ENCODE data around the gene LMX1A. TPM values are rescaled to one million over a fixed set of nuclear protein-coding genes. Genes with fewer than 3 reads are reported as not detected.

The LMX1A gene
- not detected for polyA plus RNA-seq (2013, experiment 1 of 2)
- not detected for polyA plus RNA-seq (2013, experiment 2 of 2)

- Histone ChIP-seq H2BK15ac (ENCODE audit: low read depth, poor library complexity, severe bottlenecking) (no peak within 1 kb of the TSS), H4K8ac (ENCODE audit: low read length) (no peak within 1 kb of the TSS)
- 1% methylated on average over 58 of the region's 88 CpGs for WGBS
Measured at GRCh38 chr1:165355977-165356811, at the start of gene LMX1A. Gene LMX1A, minus strand, starts transcription at chr1:165356715. Its CDS starts 1,156 bp downstream, at chr1:165355559.

DNA sequence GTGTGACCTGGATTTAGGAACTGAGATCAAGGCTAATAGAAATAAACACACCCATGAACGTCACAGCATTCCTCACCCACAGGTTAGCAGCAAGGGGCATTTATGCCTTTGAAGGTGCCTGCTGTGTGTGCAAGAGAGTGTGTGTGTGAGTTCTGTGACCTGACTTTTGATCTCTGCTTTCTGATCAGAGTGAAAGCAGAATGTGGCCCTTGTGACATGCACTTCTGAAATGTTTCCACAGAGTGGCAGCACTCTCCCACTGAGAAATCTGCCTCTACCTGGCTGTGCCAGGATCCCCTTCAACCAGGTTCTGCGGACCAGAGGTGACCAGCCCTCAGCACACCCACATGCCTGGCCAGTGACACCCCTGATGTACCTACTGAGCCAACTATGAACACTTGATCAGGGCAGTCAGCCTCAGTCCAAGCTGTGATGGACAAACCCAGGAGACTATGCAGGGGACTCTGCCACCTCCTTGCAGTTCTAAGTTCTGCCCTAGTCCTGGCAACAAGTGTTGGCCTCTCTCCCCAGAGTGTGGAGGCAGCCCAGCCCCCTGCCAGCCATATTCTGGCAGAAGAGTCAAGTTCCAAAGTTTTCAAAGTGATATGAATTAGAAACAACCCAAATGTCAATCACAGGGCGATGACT, 47.4 kb upstream of the LMX1A start:
- H2AFZ ChIP-seq (ENCODE audit: low read depth, low read length): no peak overlapping the region
- no peaks in the 10 kb centered on the region for H3K36me3 ChIP-seq (ENCODE audit: control insufficient read depth in 1 of 2, insufficient read depth in 2 of 2, low read depth in 1 of 2, low read length in 2 of 2)
- H3K4me3 ChIP-seq (ENCODE audit: insufficient read depth in 1 of 2, low read depth in 1 of 2, low read length in 2 of 2): no peak overlapping the region
- H2BK5ac ChIP-seq (ENCODE audit: low read depth, low read length, poor library complexity, severe bottlenecking): no peak overlapping the region
- H3K4ac ChIP-seq (ENCODE audit: low read depth in 1 of 2, low read length in 2 of 2): no peak overlapping the region
- no peaks in the 10 kb centered on the region for H3K4me1 ChIP-seq (ENCODE audit: control insufficient read depth, insufficient read depth, low read depth, low read length)
- H3K27ac ChIP-seq (ENCODE audit: low read length, poor library complexity, severe bottlenecking): no peak overlapping the region
- no peak overlapping the region for H2BK15ac ChIP-seq (ENCODE audit: low read depth, poor library complexity, severe bottlenecking)
- 7% methylated on average over 1 of the region's 3 CpGs for WGBS
- H2AK5ac ChIP-seq (ENCODE audit: low read length, severe bottlenecking): no peak overlapping the region
- peak; percentile 21 for DNase-seq
- no peak overlapping the region for H3K9ac ChIP-seq (ENCODE audit: low read length)
- no peak overlapping the region for H3K18ac ChIP-seq (ENCODE audit: low read depth in 1 of 2, low read length in 2 of 2)
- no peak overlapping the region for H3K4me2 ChIP-seq (ENCODE audit: low read length, poor library complexity, severe bottlenecking)
- H3K27me3 ChIP-seq (ENCODE audit: control insufficient read depth in 1 of 2, insufficient read depth in 1 of 2, low read length in 2 of 2): peaks cover 21 to 47% of the 10 kb centered on the region in 2 experiments
- no peak overlapping the region for H2BK12ac ChIP-seq (ENCODE audit: low read length in 2 of 2)
- H3K14ac ChIP-seq (ENCODE audit: low read length in 2 of 2): no peak overlapping the region
- no peak overlapping the region for H2BK120ac ChIP-seq (ENCODE audit: low read depth, low read length)
- H4K8ac ChIP-seq (ENCODE audit: low read length): no peak overlapping the region
- H4K91ac ChIP-seq (ENCODE audit: low read length): no peak overlapping the region
- no peak overlapping the region for H3K23ac ChIP-seq (ENCODE audit: low read length in 2 of 2)
- no peaks in the 10 kb centered on the region for H3K79me1 ChIP-seq (replicated peaks; ENCODE audit: low read length, poor library complexity, severe bottlenecking)
- no peaks in the 10 kb centered on the region for H3K9me3 ChIP-seq (ENCODE audit: control insufficient read depth, low read length)

More at GRCh38 chr1:165355977-165356811, at the start of gene LMX1A:
- no peak within 1 kb of the TSS for H2BK120ac ChIP-seq (ENCODE audit: low read depth, low read length)
- no peak for DNase-seq
- H3K79me1 ChIP-seq (replicated peaks; ENCODE audit: low read length, poor library complexity, severe bottlenecking): no peaks in the 10 kb centered on the region
- H3K4me2 ChIP-seq (ENCODE audit: low read length, poor library complexity, severe bottlenecking): peak within 1 kb of the TSS; percentile 48
- H4K91ac ChIP-seq (ENCODE audit: low read length): no peak within 1 kb of the TSS
- no peak within 1 kb of the TSS for H3K18ac ChIP-seq (ENCODE audit: low read depth in 1 of 2, low read length in 2 of 2)
- peak within 1 kb of the TSS; percentile 49 for H3K9ac ChIP-seq (ENCODE audit: low read length)
- no peak within 1 kb of the TSS for H3K14ac ChIP-seq (ENCODE audit: low read length in 2 of 2)
- no peak within 1 kb of the TSS for H3K4ac ChIP-seq (ENCODE audit: low read depth in 1 of 2, low read length in 2 of 2)
- no peaks in the 10 kb centered on the region for H3K36me3 ChIP-seq (ENCODE audit: control insufficient read depth in 1 of 2, insufficient read depth in 2 of 2, low read depth in 1 of 2, low read length in 2 of 2)
- no peaks in the 10 kb centered on the region for H3K9me3 ChIP-seq (ENCODE audit: control insufficient read depth, low read length)
- H3K27me3 ChIP-seq (ENCODE audit: control insufficient read depth in 1 of 2, insufficient read depth in 1 of 2, low read length in 2 of 2): peaks cover 58 to 84% of the 10 kb centered on the region in 2 experiments
- no peak within 1 kb of the TSS for H3K27ac ChIP-seq (ENCODE audit: low read length, poor library complexity, severe bottlenecking)
- no peak within 1 kb of the TSS for H2BK12ac ChIP-seq (ENCODE audit: low read length in 2 of 2)
- peak within 1 kb of the TSS; percentile 47 for H2AFZ ChIP-seq (ENCODE audit: low read depth, low read length)
- H2BK5ac ChIP-seq (ENCODE audit: low read depth, low read length, poor library complexity, severe bottlenecking): no peak within 1 kb of the TSS
- H3K4me1 ChIP-seq (ENCODE audit: control insufficient read depth, insufficient read depth, low read depth, low read length): peaks cover 16% of the 10 kb centered on the region
- H3K4me3 ChIP-seq (ENCODE audit: insufficient read depth in 1 of 2, low read depth in 1 of 2, low read length in 2 of 2): peak within 1 kb of the TSS in 1 of 2 experiments; percentile 73
- H3K23ac ChIP-seq (ENCODE audit: low read length in 2 of 2): no peak within 1 kb of the TSS
- H2AK5ac ChIP-seq (ENCODE audit: low read length, severe bottlenecking): no peak within 1 kb of the TSS

- Histone ChIP-seq H4K91ac (ENCODE audit: low read length) (no peak overlapping the region), H3K23ac (ENCODE audit: low read length in 2 of 2) (no peak overlapping the region), H4K8ac (ENCODE audit: low read length) (no peak overlapping the region), H2AK5ac (ENCODE audit: low read length, severe bottlenecking) (no peak overlapping the region), H3K4me3 (ENCODE audit: insufficient read depth in 1 of 2, low read depth in 1 of 2, low read length in 2 of 2) (no peak overlapping the region), H3K9me3 (ENCODE audit: control insufficient read depth, low read length) (no peaks in the 10 kb centered on the region), H3K27me3 (ENCODE audit: control insufficient read depth in 1 of 2, insufficient read depth in 1 of 2, low read length in 2 of 2) (peaks cover 24 to 43% of the 10 kb centered on the region in 2 experiments), H3K79me1 (replicated peaks; ENCODE audit: low read length, poor library complexity, severe bottlenecking) (no peaks in the 10 kb centered on the region), H2BK5ac (ENCODE audit: low read depth, low read length, poor library complexity, severe bottlenecking) (no peak overlapping the region), H3K27ac (ENCODE audit: low read length, poor library complexity, severe bottlenecking) (no peak overlapping the region), H3K4me2 (ENCODE audit: low read length, poor library complexity, severe bottlenecking) (no peak overlapping the region), H3K4ac (ENCODE audit: low read depth in 1 of 2, low read length in 2 of 2) (no peak overlapping the region), H3K18ac (ENCODE audit: low read depth in 1 of 2, low read length in 2 of 2) (no peak overlapping the region), H3K4me1 (ENCODE audit: control insufficient read depth, insufficient read depth, low read depth, low read length) (no peaks in the 10 kb centered on the region), H2BK12ac (ENCODE audit: low read length in 2 of 2) (no peak overlapping the region), H3K36me3 (ENCODE audit: control insufficient read depth in 1 of 2, insufficient read depth in 2 of 2, low read depth in 1 of 2, low read length in 2 of 2) (no peaks in the 10 kb centered on the region), H2BK15ac (ENCODE audit: low read depth, poor library complexity, severe bottlenecking) (no peak overlapping the region), H2AFZ (ENCODE audit: low read depth, low read length) (no peak overlapping the region), H2BK120ac (ENCODE audit: low read depth, low read length) (no peak overlapping the region), H3K9ac (ENCODE audit: low read length) (no peak overlapping the region), H3K14ac (ENCODE audit: low read length in 2 of 2) (peak overlapping the region in 1 of 2 experiments; percentile 19)
- 82% methylated on average over 4 of the region's 4 CpGs for WGBS
- DNase-seq: no peak
Measured at GRCh38 chr1:165402517-165403111, 46.1 kb upstream of the LMX1A start.

DNA sequence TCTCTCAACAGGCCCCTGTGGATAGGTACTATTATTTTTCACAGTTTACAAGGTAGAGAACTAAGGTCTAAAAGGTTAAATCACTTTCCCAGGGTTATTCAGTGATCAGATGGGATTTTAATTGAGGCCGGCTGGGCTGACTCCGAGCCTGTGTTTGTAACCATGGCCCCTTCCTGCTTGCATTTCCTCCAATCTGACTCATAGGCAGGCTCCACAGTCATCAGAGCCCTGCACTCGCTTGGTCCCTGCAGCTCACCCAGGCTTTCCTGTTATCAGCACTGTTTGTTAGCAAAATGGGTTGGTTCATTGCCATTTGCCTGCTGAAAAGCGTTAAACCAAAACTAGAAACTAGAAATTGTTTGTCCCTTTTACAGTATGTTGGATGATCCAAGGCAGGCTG, 41.4 kb upstream of the LMX1A start:
- Histone ChIP-seq H3K27ac (ENCODE audit: low read length, poor library complexity, severe bottlenecking) (no peak overlapping the region), H3K4me2 (ENCODE audit: low read length, poor library complexity, severe bottlenecking) (no peak overlapping the region), H2BK5ac (ENCODE audit: low read depth, low read length, poor library complexity, severe bottlenecking) (no peak overlapping the region), H3K4me1 (ENCODE audit: control insufficient read depth, insufficient read depth, low read depth, low read length) (no peaks in the 10 kb centered on the region), H3K4ac (ENCODE audit: low read depth in 1 of 2, low read length in 2 of 2) (no peak overlapping the region), H2AFZ (ENCODE audit: low read depth, low read length) (no peak overlapping the region), H2AK5ac (ENCODE audit: low read length, severe bottlenecking) (no peak overlapping the region), H3K18ac (ENCODE audit: low read depth in 1 of 2, low read length in 2 of 2) (no peak overlapping the region), H3K4me3 (ENCODE audit: insufficient read depth in 1 of 2, low read depth in 1 of 2, low read length in 2 of 2) (peak overlapping the region in 1 of 2 experiments; percentile 17), H2BK120ac (ENCODE audit: low read depth, low read length) (no peak overlapping the region), H3K14ac (ENCODE audit: low read length in 2 of 2) (no peak overlapping the region), H4K91ac (ENCODE audit: low read length) (no peak overlapping the region), H2BK15ac (ENCODE audit: low read depth, poor library complexity, severe bottlenecking) (no peak overlapping the region), H3K79me1 (replicated peaks; ENCODE audit: low read length, poor library complexity, severe bottlenecking) (no peaks in the 10 kb centered on the region), H3K9ac (ENCODE audit: low read length) (peak overlapping the region; percentile 63), H3K23ac (ENCODE audit: low read length in 2 of 2) (no peak overlapping the region), H3K36me3 (ENCODE audit: control insufficient read depth in 1 of 2, insufficient read depth in 2 of 2, low read depth in 1 of 2, low read length in 2 of 2) (no peaks in the 10 kb centered on the region), H3K27me3 (ENCODE audit: control insufficient read depth in 1 of 2, insufficient read depth in 1 of 2, low read length in 2 of 2) (peaks cover 43% of the 10 kb centered on the region in 2 experiments), H3K9me3 (ENCODE audit: control insufficient read depth, low read length) (no peaks in the 10 kb centered on the region), H2BK12ac (ENCODE audit: low read length in 2 of 2) (no peak overlapping the region), H4K8ac (ENCODE audit: low read length) (no peak overlapping the region)
- DNase-seq: peak; percentile 67
- 0% methylated on average over 4 of the region's 4 CpGs for WGBS

Data from mesenchymal stem cell (in vitro differentiated cells and primary cell).